H1 (cell line): ENCODE measurements around the gene IP6K3. TPM values are rescaled to one million over a fixed set of nuclear protein-coding genes. Genes with fewer than 3 reads are reported as not detected.

Source experiments
- CTCF ChIA-PET: fragments of 300-600 bp; sonication (Branson Sonifier 250); formaldehyde crosslinking; loops from one replicate; lab custom pipeline; 2021; ENCODE audit not compliant: partially characterized antibody; lab: Charles Lee
- POLR2A ChIA-PET: fragments of 300-600 bp; sonication (Branson Sonifier 250); formaldehyde crosslinking; loops from one replicate; lab custom pipeline; 2021; ENCODE audit warnings: inconsistent platforms; ENCODE audit not compliant: partially characterized antibody; lab: Charles Lee
- DNase-seq, 2 experiments: peaks; one replicate each; pipeline versions ENCODE4 v3.0.0 to v3.0.0-alpha.2; 2010 to 2022; ENCODE audit warnings: low spot score in 2 of 2, low read depth in 1 of 2, mixed read lengths in 1 of 2
- FAIRE-seq: peaks from 2 replicates; lab custom pipeline; 2011; peaks lifted over from hg19 to GRCh38; lab: Jason Lieb, UNC
- H2AFZ ChIP-seq: 2 replicates; pipeline ENCODE4 v1.8.1; 2012; ENCODE audit warnings: low read length, inconsistent platforms
- H2AK5ac ChIP-seq: 2 replicates; pipeline ENCODE4 v1.6.1; 2013; ENCODE audit warnings: low read depth, low read length
- H2BK120ac ChIP-seq: replicated peaks from 2 replicates; pipeline ENCODE3; 2013; ENCODE audit warnings: low read depth, low read length, inconsistent platforms
- H2BK12ac ChIP-seq: 2 replicates; pipeline ENCODE4 v1.6.1; 2013; ENCODE audit warnings: low read depth, low read length
- H2BK15ac ChIP-seq: 2 replicates; pipeline ENCODE4 v1.6.1; 2013; ENCODE audit warnings: low read length
- H2BK20ac ChIP-seq: 2 replicates; pipeline ENCODE4 v1.6.1; 2013; ENCODE audit warnings: low read length
- H2BK5ac ChIP-seq: 2 replicates; pipeline ENCODE4 v1.6.1; 2013; ENCODE audit warnings: low read depth, low read length
- H3K14ac ChIP-seq: 2 replicates; pipeline ENCODE4 v1.6.1; 2013; ENCODE audit warnings: inconsistent platforms; ENCODE audit not compliant: insufficient read length
- H3K18ac ChIP-seq: 2 replicates; pipeline ENCODE4 v1.6.1; 2013; ENCODE audit warnings: low read length; ENCODE audit errors: extremely low read depth
- H3K23ac ChIP-seq: 2 replicates; pipeline ENCODE4 v1.6.1; 2013; ENCODE audit warnings: inconsistent platforms; ENCODE audit not compliant: insufficient read length
- H3K23me2 ChIP-seq: 2 replicates; pipeline ENCODE4 v1.6.1; 2013; ENCODE audit warnings: low read depth, low read length
- H3K27ac ChIP-seq: 2 replicates; pipeline ENCODE4 v1.6.1; 2011; ENCODE audit warnings: low read depth, low read length, inconsistent platforms
- H3K27me3 ChIP-seq, 4 experiments: replicated peaks in 1 of 4; 1 replicate in 1 of 4; 2 replicates in 3 of 4; pipeline versions ENCODE4 v1.6.1 to v1.8.1; 2011 to 2013; ENCODE audit warnings: low read length in 3 of 4, mild to moderate bottlenecking in 3 of 4, inconsistent platforms in 2 of 4, mixed read lengths in 2 of 4, moderate library complexity in 1 of 4; ENCODE audit not compliant: control insufficient read depth in 3 of 4, insufficient read depth in 3 of 4; ENCODE audit errors: extremely low read depth in 1 of 4
- H3K36me3 ChIP-seq, 4 experiments: 2 replicates each; pipeline versions ENCODE4 v1.6.1 to v1.8.1; 2011 to 2013; ENCODE audit warnings: mild to moderate bottlenecking in 4 of 4, low read length in 3 of 4, moderate library complexity in 2 of 4, control low read depth in 1 of 4, inconsistent platforms in 1 of 4; ENCODE audit not compliant: insufficient read depth in 4 of 4, control insufficient read depth in 2 of 4
- H3K4ac ChIP-seq: replicated peaks from 2 replicates; pipeline ENCODE3; 2013; ENCODE audit warnings: low read length, low read depth, mixed read lengths, inconsistent platforms; ENCODE audit not compliant: insufficient read length
- H3K4me1 ChIP-seq, 4 experiments: replicated peaks in 1 of 4; 1 replicate in 1 of 4; 2 replicates in 3 of 4; pipeline versions ENCODE4 v1.6.1 to v1.8.1; 2011 to 2013; ENCODE audit warnings: low read length in 3 of 4, inconsistent platforms in 2 of 4, mixed read lengths in 1 of 4; ENCODE audit not compliant: insufficient read depth in 4 of 4, control insufficient read depth in 3 of 4
- H3K4me2 ChIP-seq, 2 experiments: 2 replicates each; pipeline versions ENCODE4 v1.6.1 to v1.8.1; 2011 to 2013; ENCODE audit warnings: low read depth in 2 of 2, low read length in 2 of 2, control low read depth in 1 of 2, inconsistent platforms in 1 of 2, mild to moderate bottlenecking in 1 of 2; ENCODE audit not compliant: insufficient read depth in 1 of 2
- H3K4me3 ChIP-seq, 4 experiments: fragments of 200-600, 300-600 bp in 1 of 4; sonication (generic), shearing (Covaris generic), sonication (Bioruptor Twin) in 1 of 4; 2 replicates each; pipeline versions ENCODE4 v1.5.1 to v1.8.1; 2011 to 2016; ENCODE audit warnings: low read length in 4 of 4, low read depth in 3 of 4, control low read depth in 2 of 4, inconsistent platforms in 2 of 4, mild to moderate bottlenecking in 2 of 4, mixed read lengths in 1 of 4, moderate library complexity in 1 of 4; ENCODE audit not compliant: insufficient read depth in 2 of 4; ENCODE audit errors: extremely low read depth in 1 of 4
- H3K56ac ChIP-seq: replicated peaks from 2 replicates; pipeline ENCODE3; 2013; ENCODE audit warnings: low read depth, mild to moderate bottlenecking, mixed read lengths, low read length, inconsistent platforms; ENCODE audit not compliant: insufficient read length
- H3K79me1 ChIP-seq: 2 replicates; pipeline ENCODE4 v1.6.1; 2013; ENCODE audit warnings: low read depth, low read length, control low read depth
- H3K79me2 ChIP-seq, 2 experiments: 2 replicates each; pipeline versions ENCODE4 v1.6.1 to v1.8.1; 2012 to 2013; ENCODE audit warnings: low read length in 2 of 2, mild to moderate bottlenecking in 2 of 2, inconsistent platforms in 1 of 2; ENCODE audit not compliant: insufficient read depth in 2 of 2, control insufficient read depth in 1 of 2
- H3K9ac ChIP-seq, 4 experiments: replicated peaks in 1 of 4; 1 replicate in 1 of 4; 2 replicates in 3 of 4; pipeline versions ENCODE4 v1.6.1 to v1.8.1; 2011 to 2013; ENCODE audit warnings: low read depth in 3 of 4, low read length in 3 of 4, control low read depth in 2 of 4, mild to moderate bottlenecking in 2 of 4, moderate library complexity in 2 of 4, inconsistent platforms in 1 of 4; ENCODE audit errors: extremely low read depth in 1 of 4
- H3K9me3 ChIP-seq, 2 experiments: 2 replicates each; pipeline versions ENCODE4 v1.6.1 to v1.8.1; 2012 to 2013; ENCODE audit warnings: mild to moderate bottlenecking in 2 of 2, moderate library complexity in 2 of 2, control low read depth in 1 of 2, inconsistent platforms in 1 of 2, low read depth in 1 of 2, low read length in 1 of 2, mixed read lengths in 1 of 2; ENCODE audit not compliant: insufficient read depth in 2 of 2
- H4K20me1 ChIP-seq, 2 experiments: replicated peaks in 1 of 2; 2 replicates each; pipeline versions ENCODE3 to v1.8.1; 2011 to 2013; ENCODE audit warnings: inconsistent platforms in 2 of 2, low read length in 2 of 2, mild to moderate bottlenecking in 1 of 2; ENCODE audit not compliant: insufficient read depth in 2 of 2, control insufficient read depth in 1 of 2
- H4K5ac ChIP-seq: 2 replicates; pipeline ENCODE4 v1.6.1; 2013; ENCODE audit warnings: low read length, low read depth, mixed read lengths, inconsistent platforms; ENCODE audit not compliant: insufficient read length
- H4K8ac ChIP-seq: 2 replicates; pipeline ENCODE4 v1.8.0; 2013; ENCODE audit warnings: mild to moderate bottlenecking, moderate library complexity, low read length, inconsistent platforms; ENCODE audit not compliant: insufficient read depth; ENCODE audit errors: extremely low read depth
- H4K91ac ChIP-seq: replicated peaks from 2 replicates; pipeline ENCODE3; 2013; ENCODE audit warnings: low read length, mixed read lengths, inconsistent platforms; ENCODE audit not compliant: insufficient read length
- HDAC2 ChIP-seq, 2 experiments: fragments of 300-600 bp in 1 of 2; sonication (generic) in 1 of 2; IDR thresholded peaks; 2 replicates each; pipeline ENCODE4 v1.6.1; 2011 to 2012; ENCODE audit warnings: low read depth in 2 of 2, low read length in 2 of 2, mild to moderate bottlenecking in 2 of 2, moderate library complexity in 2 of 2, borderline replicate concordance in 1 of 2, inconsistent platforms in 1 of 2
- RAD21 ChIP-seq, 2 experiments: IDR thresholded peaks in 1 of 2; conservative IDR thresholded peaks in 1 of 2; 2 replicates each; pipeline ENCODE4 v1.6.1; 2011; ENCODE audit warnings: low read depth in 2 of 2, low read length in 2 of 2, improper control_type of control experiment in 1 of 2, inconsistent platforms in 1 of 2, mild to moderate bottlenecking in 1 of 2, moderate library complexity in 1 of 2
- WGBS, 2 experiments: shearing (Covaris generic) in 1 of 2; methylation state at CpG; one replicate each; pipeline versions ENCODE4 v1.1.6 to v1.1.7; 2013 to 2015; ENCODE audit warnings: low lambda C conversion rate in 2 of 2, mixed read lengths in 2 of 2, inconsistent platforms in 1 of 2, low coverage in 1 of 2, missing lambda C conversion rate in 1 of 2; ENCODE audit not compliant: insufficient replicate concordance in 2 of 2, insufficient coverage in 1 of 2, insufficient read length in 1 of 2; ENCODE audit errors: extremely low coverage in 1 of 2, missing lambda C conversion rate in 1 of 2; 5-methylcytosine and 5-hydroxymethylcytosine counted together
- polyA plus RNA-seq, 7 experiments: library from polyadenylated mRNA; depleted of rRNA in 3 of 7; stranded (reverse) in 5 of 7; unstranded in 2 of 7; fragments of >200 nt in 5 of 7; fragments of 200-250 nt in 2 of 7; gene quantifications; 1 replicate in 5 of 7; 2 replicates in 1 of 7; 4 replicates in 1 of 7; pipeline versions ENCODE4 v1.2.1 to v1.2.3, GENCODE V29; 2011 to 2013; ENCODE audit warnings: missing spikeins in 2 of 7, mixed read lengths in 2 of 7
- total RNA-seq: library from RNA; stranded (reverse); fragmentation: NEBNext Ultra II Directional; extraction: Animal tissue kit (Norgen Biotek cat#: 25700); gene quantifications from 2 replicates; pipeline ENCODE4 v1.2.1, GENCODE V29; 2021

The IP6K3 gene
- total and polyA plus RNA-seq, 2 of the 8 experiments (the other 6 are each of a cell fraction or from before 2014, with no cell fraction given), result 0.22 to 0.73 TPM

DNA sequence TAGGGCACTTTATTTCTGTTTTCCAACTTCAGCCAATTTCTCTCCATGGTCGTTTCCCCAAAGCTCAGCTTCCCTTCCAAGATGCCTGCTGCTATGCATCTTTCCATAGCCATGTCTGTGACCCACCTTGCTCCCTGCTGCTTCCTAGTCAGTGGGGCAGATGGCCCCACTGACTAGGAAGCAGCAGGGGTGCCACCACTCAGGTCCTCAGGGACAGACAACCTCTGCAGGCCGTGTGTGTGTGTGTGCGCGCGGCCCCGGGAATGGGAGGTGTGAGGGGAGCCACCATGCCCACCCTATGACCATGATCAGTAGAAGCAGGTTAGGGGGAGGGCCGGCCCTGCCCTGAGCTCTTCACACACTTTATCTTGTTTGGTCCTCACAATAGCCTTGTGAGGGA lies 2.7 kb upstream of the IP6K3 start:
- DNase-seq, result no peak
- Histone ChIP-seq H4K91ac (no peak overlapping the region), H3K18ac (no peak overlapping the region), H2AK5ac (no peak overlapping the region), H3K23ac (no peak overlapping the region), H2BK12ac (0 out of 2 replicates have a peak overlapping the region, but pooled peaks have one; percentile 9), H3K27ac (no peak overlapping the region), H3K4me1 (peaks cover 4 to 29% (median 21%) of the 10 kb centered on the region in 4 experiments), H4K20me1 (no peaks in the 10 kb centered on the region), H3K4me2 (no peak overlapping the region), H2BK20ac (0 out of 2 replicates have a peak overlapping the region, but pooled peaks have one; percentile 72), H3K9ac (no peak overlapping the region), H3K56ac (no peak overlapping the region), H3K9me3 (no peaks in the 10 kb centered on the region), H3K79me2 (no peaks in the 10 kb centered on the region), H2BK120ac (no peak overlapping the region), H3K23me2 (no peaks in the 10 kb centered on the region), H3K79me1 (no peaks in the 10 kb centered on the region), H4K8ac (no peak overlapping the region), H2AFZ (no peak overlapping the region), H3K27me3 (no peaks in the 10 kb centered on the region), H2BK5ac (no peak overlapping the region), H4K5ac (no peak overlapping the region), H2BK15ac (peak overlapping the region; percentile 46; the same call in 1 of the 2 replicates), H3K14ac (no peak overlapping the region), H3K4me3 (no peak overlapping the region), H3K4ac (no peak overlapping the region), H3K36me3 (no peaks in the 10 kb centered on the region)
- FAIRE-seq, result no peak
- ChIA-PET POLR2A (interaction anchor here (1.8 kb wide), 1 partner anchor 37 kb away, joined by 4 read pairs; the partner anchor contains the start of gene UQCC2), CTCF (interaction anchor here (0.8 to 12.0 kb wide), 6 partner anchors 10 to 209 kb away, joined by 3 to 171 read pairs (median 6); no protein-coding TSS in a partner anchor)
- 93% methylated on average over 7 of the region's 7 CpGs; no CpG with 5 or more reads in 1 of the 2 experiments for WGBS, 2 experiments
- TF ChIP-seq RAD21 (IDR thresholded peaks at IDR 0.05 in 1 of 2, conservative IDR thresholded peaks at IDR 0.05 in 1 of 2; ENCODE audit: low read depth in 2 of 2, low read length in 2 of 2) (no peak), HDAC2 (IDR thresholded peaks at IDR 0.05; ENCODE audit: borderline replicate concordance in 1 of 2, low read depth in 2 of 2, low read length in 2 of 2) (no peak)
